ENCODE data around the gene HIPK1.
A peak's percentile ranks its signal among the peaks of the same experiment; 100 is the strongest.

The HIPK1 gene

DNA sequence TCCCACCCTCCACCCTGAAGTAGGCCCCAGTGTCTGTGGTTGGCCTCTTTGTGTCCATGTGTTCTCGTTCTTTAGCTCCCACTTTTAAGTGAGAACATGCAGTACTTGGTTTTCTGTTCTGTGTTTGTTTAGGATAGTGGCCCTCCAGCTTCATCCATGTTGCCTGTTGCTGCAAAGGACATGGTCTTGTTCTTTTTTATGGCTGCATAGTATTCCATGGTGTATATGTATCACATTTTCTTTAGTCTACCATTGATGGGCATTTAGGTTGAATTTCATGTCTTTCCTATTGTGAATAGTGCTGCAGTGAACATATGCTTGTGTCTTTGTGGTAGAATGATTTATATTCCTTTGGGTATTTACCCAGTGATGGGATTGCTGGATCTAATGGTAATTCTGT, 6.1 kb downstream of the HIPK1 start:
- TF ChIP-seq, protein P1, sequence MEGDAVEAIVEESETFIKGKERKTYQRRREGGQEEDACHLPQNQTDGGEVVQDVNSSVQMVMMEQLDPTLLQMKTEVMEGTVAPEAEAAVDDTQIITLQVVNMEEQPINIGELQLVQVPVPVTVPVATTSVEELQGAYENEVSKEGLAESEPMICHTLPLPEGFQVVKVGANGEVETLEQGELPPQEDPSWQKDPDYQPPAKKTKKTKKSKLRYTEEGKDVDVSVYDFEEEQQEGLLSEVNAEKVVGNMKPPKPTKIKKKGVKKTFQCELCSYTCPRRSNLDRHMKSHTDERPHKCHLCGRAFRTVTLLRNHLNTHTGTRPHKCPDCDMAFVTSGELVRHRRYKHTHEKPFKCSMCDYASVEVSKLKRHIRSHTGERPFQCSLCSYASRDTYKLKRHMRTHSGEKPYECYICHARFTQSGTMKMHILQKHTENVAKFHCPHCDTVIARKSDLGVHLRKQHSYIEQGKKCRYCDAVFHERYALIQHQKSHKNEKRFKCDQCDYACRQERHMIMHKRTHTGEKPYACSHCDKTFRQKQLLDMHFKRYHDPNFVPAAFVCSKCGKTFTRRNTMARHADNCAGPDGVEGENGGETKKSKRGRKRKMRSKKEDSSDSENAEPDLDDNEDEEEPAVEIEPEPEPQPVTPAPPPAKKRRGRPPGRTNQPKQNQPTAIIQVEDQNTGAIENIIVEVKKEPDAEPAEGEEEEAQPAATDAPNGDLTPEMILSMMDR (IDR thresholded peaks at IDR 0.05; ENCODE audit: insufficient read depth, low read depth, low read length, missing control alignments): no peak
- no peak overlapping the region for H3K4me3 ChIP-seq (ENCODE audit: low read depth, low read length)
- no peak for DNase-seq (ENCODE audit: low read depth)

GRCh38 chr1:113935970-113936369, 6.8 kb downstream of the HIPK1 start:
- DNase-seq (ENCODE audit: low read depth): no peak
- TF ChIP-seq, protein P1 (IDR thresholded peaks at IDR 0.05; ENCODE audit: insufficient read depth, low read depth, low read length, missing control alignments): no peak
- H3K4me3 ChIP-seq (ENCODE audit: low read depth, low read length): no peak overlapping the region

GRCh38 chr1:113937146-113937545, 8.0 kb downstream of the HIPK1 start:
- no peak for DNase-seq (ENCODE audit: low read depth)
- TF ChIP-seq, protein P1 (IDR thresholded peaks at IDR 0.05; ENCODE audit: insufficient read depth, low read depth, low read length, missing control alignments): no peak
- no peak overlapping the region for H3K4me3 ChIP-seq (ENCODE audit: low read depth, low read length)

- no peak for DNase-seq (ENCODE audit: low read depth)
These were observed 9.1 kb downstream of the HIPK1 start for GRCh38 chr1:113938192-113938591.

GRCh38 chr1:113940365-113941244, 11.5 kb downstream of the HIPK1 start:
- DNase-seq (ENCODE audit: low read depth): peak; percentile 56
- TF ChIP-seq, protein P1 (IDR thresholded peaks at IDR 0.05; ENCODE audit: insufficient read depth, low read depth, low read length, missing control alignments): no peak
- no peak overlapping the region for H3K4me3 ChIP-seq (ENCODE audit: low read depth, low read length)

More at GRCh38 chr1:113938192-113938591, 9.1 kb downstream of the HIPK1 start:
- TF ChIP-seq, protein P1 (IDR thresholded peaks at IDR 0.05; ENCODE audit: insufficient read depth, low read depth, low read length, missing control alignments): no peak
- H3K4me3 ChIP-seq (ENCODE audit: low read depth, low read length): no peak overlapping the region

DNA sequence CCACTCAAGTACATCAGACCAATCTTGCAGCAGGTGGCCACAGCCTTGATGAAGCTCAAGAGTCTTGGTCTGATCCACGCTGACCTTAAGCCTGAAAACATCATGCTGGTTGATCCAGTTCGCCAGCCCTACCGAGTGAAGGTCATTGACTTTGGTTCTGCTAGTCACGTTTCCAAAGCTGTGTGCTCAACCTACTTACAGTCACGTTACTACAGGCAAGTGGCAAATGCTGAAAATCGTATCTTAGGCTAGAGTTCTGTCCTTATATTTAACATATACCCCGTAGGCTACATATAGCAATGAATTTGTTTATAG, 12.1 kb downstream of the HIPK1 start:
- no peak overlapping the region for H3K4me3 ChIP-seq (ENCODE audit: low read depth, low read length)
- no peak for DNase-seq (ENCODE audit: low read depth)
- TF ChIP-seq, protein P1 (IDR thresholded peaks at IDR 0.05; ENCODE audit: insufficient read depth, low read depth, low read length, missing control alignments): no peak

- no peak overlapping the region for H3K4me3 ChIP-seq (ENCODE audit: low read depth, low read length)
- TF ChIP-seq, protein P1 (IDR thresholded peaks at IDR 0.05; ENCODE audit: insufficient read depth, low read depth, low read length, missing control alignments): no peak
- no peak for DNase-seq (ENCODE audit: low read depth)
These were observed 13.4 kb downstream of the HIPK1 start for GRCh38 chr1:113942527-113942926.

Data from GM12865 (cell line).